Measurements from ENCODE around the gene AGAP1. TPM values are rescaled to one million over a fixed set of nuclear protein-coding genes. Genes with fewer than 3 reads are reported as not detected.

The AGAP1 gene
- total RNA-seq, 1 donor from 2014 or later = 21.1 TPM

GRCh38 chr2:235739704-235740415 is 246.0 kb downstream of the AGAP1 start:
- intact Hi-C loops (cut with DNase I) = loop anchor here (5.0 to 10.0 kb wide), 2 partner anchors 68 to 605 kb away; no protein-coding TSS in a partner anchor
- no peak overlapping the region for H3K4me3 ChIP-seq
- no peaks in the 10 kb centered on the region for H3K27me3 ChIP-seq
- H3K9me3 ChIP-seq = no peaks in the 10 kb centered on the region
- no peak for DNase-seq (ENCODE audit: extremely low spot score in 2 of 2)
- no peak overlapping the region for H3K27ac ChIP-seq
- no peaks in the 10 kb centered on the region for H3K4me1 ChIP-seq
- H3K36me3 ChIP-seq = no peaks in the 10 kb centered on the region
- TF ChIP-seq POLR2AphosphoS5 (IDR thresholded peaks at IDR 0.05; ENCODE audit: insufficient read depth in 1 of 2, low read depth in 1 of 2) (no peak), POLR2A (IDR thresholded peaks at IDR 0.05) (no peak), CTCF (IDR thresholded peaks at IDR 0.05) (no peak)

GRCh38 chr2:235740821-235741220 is 247.0 kb downstream of the AGAP1 start:
- H3K27ac ChIP-seq = no peak overlapping the region

GRCh38 chr2:235744161-235744560 is 250.3 kb downstream of the AGAP1 start:
- intact Hi-C loops (cut with DNase I) = loop anchor here (5.0 to 10.0 kb wide), 2 partner anchors 72 to 609 kb away; no protein-coding TSS in a partner anchor
- Histone ChIP-seq H3K36me3 (no peaks in the 10 kb centered on the region), H3K27ac (no peak overlapping the region), H3K4me1 (peaks cover 17% of the 10 kb centered on the region), H3K27me3 (no peaks in the 10 kb centered on the region), H3K4me3 (no peak overlapping the region), H3K9me3 (no peaks in the 10 kb centered on the region)
- no peak for TF ChIP-seq POLR2A (IDR thresholded peaks at IDR 0.05)
- DNase-seq (ENCODE audit: extremely low spot score in 2 of 2) = no peak

More at GRCh38 chr2:235740821-235741220, 247.0 kb downstream of the AGAP1 start:
- no peaks in the 10 kb centered on the region for H3K36me3 ChIP-seq
- intact Hi-C loops (cut with DNase I) = loop anchor here (5.0 to 10.0 kb wide), 2 partner anchors 69 to 606 kb away; no protein-coding TSS in a partner anchor
- no peaks in the 10 kb centered on the region for H3K9me3 ChIP-seq
- DNase-seq (ENCODE audit: extremely low spot score in 2 of 2) = no peak
- H3K4me3 ChIP-seq = no peak overlapping the region
- H3K27me3 ChIP-seq = no peaks in the 10 kb centered on the region
- H3K4me1 ChIP-seq = no peaks in the 10 kb centered on the region
- no peak for TF ChIP-seq POLR2AphosphoS5 (IDR thresholded peaks at IDR 0.05; ENCODE audit: insufficient read depth in 1 of 2, low read depth in 1 of 2)
- no peak for TF ChIP-seq CTCF (IDR thresholded peaks at IDR 0.05)
- no peak for TF ChIP-seq POLR2A (IDR thresholded peaks at IDR 0.05)

GRCh38 chr2:235745597-235745996 is 251.8 kb downstream of the AGAP1 start:
- no peak overlapping the region for H3K27ac ChIP-seq
- intact Hi-C loops (cut with DNase I) = loop anchor here (10.0 kb wide), 1 partner anchor 611 kb away; no protein-coding TSS in a partner anchor

More at GRCh38 chr2:235745597-235745996, 251.8 kb downstream of the AGAP1 start:
- no peaks in the 10 kb centered on the region for H3K9me3 ChIP-seq
- no peak overlapping the region for H3K4me3 ChIP-seq
- peaks cover 17% of the 10 kb centered on the region for H3K4me1 ChIP-seq
- H3K36me3 ChIP-seq = peaks cover 0 to 3% of the 10 kb centered on the region in 2 donors
- H3K27me3 ChIP-seq = no peaks in the 10 kb centered on the region
- DNase-seq (ENCODE audit: extremely low spot score in 2 of 2) = no peak
- TF ChIP-seq CTCF (IDR thresholded peaks at IDR 0.05) (no peak), POLR2AphosphoS5 (IDR thresholded peaks at IDR 0.05; ENCODE audit: insufficient read depth in 1 of 2, low read depth in 1 of 2) (no peak), POLR2A (IDR thresholded peaks at IDR 0.05) (no peak)

Measured in vagina (tissue), 2 donors.